Measurements from ENCODE around the gene SPPL3. TPM values are rescaled to one million over a fixed set of nuclear protein-coding genes. Genes with fewer than 3 reads are reported as not detected.

SPPL3 gene
- total and polyA plus RNA-seq, 2 donors from 2014 or later = 23.8 to 51.9 TPM

DNA sequence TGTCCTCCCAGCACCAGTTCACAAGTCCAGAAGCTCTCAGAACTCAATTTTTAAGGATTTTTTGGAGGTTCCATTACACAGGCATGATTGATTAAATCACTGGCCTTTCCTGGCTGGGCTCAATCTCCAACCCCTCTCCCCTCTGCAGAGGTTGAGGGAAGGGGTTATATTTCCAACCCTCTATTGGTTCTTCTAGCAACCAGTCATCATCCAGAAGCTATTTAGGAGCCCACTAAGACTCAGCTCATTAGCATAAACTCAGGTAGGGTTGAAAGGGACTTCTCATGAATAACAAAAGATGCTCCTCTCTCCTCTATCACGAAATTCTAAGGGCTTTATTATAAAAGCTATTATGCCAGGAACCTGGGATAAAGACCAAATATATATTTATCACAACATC, 41.5 kb downstream of the SPPL3 start:
- DNase-seq = no peak
- TF ChIP-seq, protein P1, sequence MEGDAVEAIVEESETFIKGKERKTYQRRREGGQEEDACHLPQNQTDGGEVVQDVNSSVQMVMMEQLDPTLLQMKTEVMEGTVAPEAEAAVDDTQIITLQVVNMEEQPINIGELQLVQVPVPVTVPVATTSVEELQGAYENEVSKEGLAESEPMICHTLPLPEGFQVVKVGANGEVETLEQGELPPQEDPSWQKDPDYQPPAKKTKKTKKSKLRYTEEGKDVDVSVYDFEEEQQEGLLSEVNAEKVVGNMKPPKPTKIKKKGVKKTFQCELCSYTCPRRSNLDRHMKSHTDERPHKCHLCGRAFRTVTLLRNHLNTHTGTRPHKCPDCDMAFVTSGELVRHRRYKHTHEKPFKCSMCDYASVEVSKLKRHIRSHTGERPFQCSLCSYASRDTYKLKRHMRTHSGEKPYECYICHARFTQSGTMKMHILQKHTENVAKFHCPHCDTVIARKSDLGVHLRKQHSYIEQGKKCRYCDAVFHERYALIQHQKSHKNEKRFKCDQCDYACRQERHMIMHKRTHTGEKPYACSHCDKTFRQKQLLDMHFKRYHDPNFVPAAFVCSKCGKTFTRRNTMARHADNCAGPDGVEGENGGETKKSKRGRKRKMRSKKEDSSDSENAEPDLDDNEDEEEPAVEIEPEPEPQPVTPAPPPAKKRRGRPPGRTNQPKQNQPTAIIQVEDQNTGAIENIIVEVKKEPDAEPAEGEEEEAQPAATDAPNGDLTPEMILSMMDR (IDR thresholded peaks at IDR 0.05; ENCODE audit: borderline replicate concordance, extremely low read depth, insufficient read depth) = no peak
- intact Hi-C loops (cut with DNase I) = no loop called here
- H3K9ac ChIP-seq (ENCODE audit: low read length in 3 of 3) = no peak overlapping the region
- no peak for FAIRE-seq
- H3K4me1 ChIP-seq (ENCODE audit: control insufficient read depth in 2 of 3, insufficient read depth in 2 of 3, low read depth in 1 of 3, low read length in 3 of 3) = no peaks in the 10 kb centered on the region
- no peak overlapping the region for H3K27ac ChIP-seq (ENCODE audit: low read depth in 2 of 2, low read length in 2 of 2)
- H3K36me3 ChIP-seq (ENCODE audit: control insufficient read depth in 2 of 3, insufficient read depth in 3 of 3, low read length in 3 of 3) = no peaks in the 10 kb centered on the region
- H3K4me3 ChIP-seq (ENCODE audit: low read length in 3 of 3) = no peak overlapping the region
- no peaks in the 10 kb centered on the region for H3K27me3 ChIP-seq (ENCODE audit: control insufficient read depth, insufficient read depth, low read length)
- H3K9me3 ChIP-seq (ENCODE audit: control insufficient read depth in 2 of 3, insufficient read depth in 1 of 3, low read length in 3 of 3) = no peaks in the 10 kb centered on the region

DNA sequence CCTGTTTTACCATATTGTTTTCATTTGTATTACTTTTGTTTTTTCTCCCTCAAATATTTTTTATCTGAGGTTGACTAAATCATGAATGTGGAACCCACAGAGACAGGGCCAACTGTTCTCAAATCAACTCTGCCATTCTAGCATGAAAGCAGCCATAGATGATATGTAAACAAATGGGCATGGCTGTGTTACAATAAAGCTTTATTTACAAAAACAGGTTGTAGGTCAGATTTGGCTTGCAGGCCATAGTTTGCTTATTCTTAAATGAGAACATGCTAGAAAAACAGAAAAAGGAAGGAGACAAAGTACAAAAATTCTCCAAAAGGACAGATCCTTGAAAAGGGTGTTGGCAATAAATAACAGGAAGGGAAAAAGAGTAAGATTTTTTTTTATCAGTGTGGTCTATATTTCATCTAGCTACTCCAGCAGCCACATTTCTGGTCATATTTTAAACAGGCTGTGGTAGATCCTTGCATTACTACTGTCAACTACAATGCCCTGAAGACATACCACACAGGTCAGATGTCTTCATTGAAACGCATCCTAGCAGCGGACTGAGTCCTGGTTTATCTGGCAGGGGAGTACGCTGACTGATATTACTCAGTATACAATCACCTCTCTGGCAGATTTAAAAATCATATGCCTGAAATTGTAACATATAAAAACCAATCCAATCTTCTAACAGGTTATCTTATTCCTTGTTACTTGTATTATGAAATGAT, 42.9 kb downstream of the SPPL3 start:
- Histone ChIP-seq H3K4me3 (ENCODE audit: low read length in 3 of 3) (no peak overlapping the region), H3K27ac (ENCODE audit: low read depth in 2 of 2, low read length in 2 of 2) (no peak overlapping the region), H3K4me1 (ENCODE audit: control insufficient read depth in 2 of 3, insufficient read depth in 2 of 3, low read depth in 1 of 3, low read length in 3 of 3) (peaks cover 0 to 4% (median 0%) of the 10 kb centered on the region in 3 donors), H3K36me3 (ENCODE audit: control insufficient read depth in 2 of 3, insufficient read depth in 3 of 3, low read length in 3 of 3) (no peaks in the 10 kb centered on the region), H3K9me3 (ENCODE audit: control insufficient read depth in 2 of 3, insufficient read depth in 1 of 3, low read length in 3 of 3) (no peaks in the 10 kb centered on the region), H3K9ac (ENCODE audit: low read length in 3 of 3) (no peak overlapping the region), H3K27me3 (ENCODE audit: control insufficient read depth, insufficient read depth, low read length) (no peaks in the 10 kb centered on the region)
- TF ChIP-seq, protein P1 (IDR thresholded peaks at IDR 0.05; ENCODE audit: borderline replicate concordance, extremely low read depth, insufficient read depth) = no peak
- FAIRE-seq (no peak), DNase-seq (no peak)
- intact Hi-C loops (cut with DNase I) = no loop called here

DNA sequence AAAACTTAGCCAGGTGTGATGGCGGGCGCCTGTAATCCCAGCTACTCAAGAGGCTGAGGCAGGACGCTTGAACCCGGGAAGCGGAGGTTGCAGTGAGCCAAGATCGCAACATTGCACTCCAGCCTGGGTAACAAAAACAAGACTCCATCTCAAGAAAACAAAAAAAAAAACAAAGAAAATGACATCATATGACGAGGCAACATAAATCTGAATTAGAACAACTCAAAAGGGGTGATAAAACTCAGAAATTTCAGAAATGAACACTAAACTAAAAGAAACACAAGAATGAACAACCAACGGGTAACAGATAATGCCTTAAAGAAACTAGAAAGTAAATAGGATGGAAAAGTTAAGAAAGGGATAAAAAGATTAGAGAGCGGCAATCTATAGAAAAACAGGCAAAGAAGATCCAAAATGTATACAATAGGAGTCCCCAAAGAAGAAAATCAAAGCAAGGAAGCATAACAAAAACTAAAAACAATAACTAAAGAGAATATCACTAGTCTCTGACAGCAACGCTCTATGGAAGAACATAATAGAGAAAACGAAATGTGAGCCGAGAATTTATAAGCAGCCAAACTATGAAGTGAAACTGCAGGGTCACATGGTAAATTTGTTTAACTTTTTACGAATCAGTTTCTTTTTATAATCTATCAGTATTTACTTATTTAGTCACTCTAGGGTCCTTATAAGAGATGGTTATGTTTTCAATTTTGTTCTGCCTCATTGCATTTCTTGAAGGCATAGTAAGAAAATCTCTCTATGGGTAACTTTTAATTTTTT, 45.7 kb downstream of the SPPL3 start:
- FAIRE-seq (no peak), DNase-seq (no peak)
- Histone ChIP-seq H3K4me3 (ENCODE audit: low read length in 3 of 3) (no peak overlapping the region), H3K9me3 (ENCODE audit: control insufficient read depth in 2 of 3, insufficient read depth in 1 of 3, low read length in 3 of 3) (no peaks in the 10 kb centered on the region), H3K36me3 (ENCODE audit: control insufficient read depth in 2 of 3, insufficient read depth in 3 of 3, low read length in 3 of 3) (no peaks in the 10 kb centered on the region), H3K27ac (ENCODE audit: low read depth in 2 of 2, low read length in 2 of 2) (no peak overlapping the region), H3K4me1 (ENCODE audit: control insufficient read depth in 2 of 3, insufficient read depth in 2 of 3, low read depth in 1 of 3, low read length in 3 of 3) (peaks cover 0 to 4% (median 0%) of the 10 kb centered on the region in 3 donors), H3K27me3 (ENCODE audit: control insufficient read depth, insufficient read depth, low read length) (no peaks in the 10 kb centered on the region), H3K9ac (ENCODE audit: low read length in 3 of 3) (no peak overlapping the region)
- TF ChIP-seq, protein P1 (IDR thresholded peaks at IDR 0.05; ENCODE audit: borderline replicate concordance, extremely low read depth, insufficient read depth) = no peak
- intact Hi-C loops (cut with DNase I) = no loop called here

All from kidney (tissue), 14 donors.